HG03442 (cell line): ENCODE data around the gene TXNRD3.
"Not testable (repeated sequence)": the region's sequence is repeated elsewhere in the genome, so short reads cannot be mapped to it uniquely, and the experiment has no call there.

Source experiments
- ATAC-seq: cut with Tn5 transposase; IDR thresholded peaks from one replicate; pipeline ENCODE4 v1.9.1; 2021; ENCODE audit warnings: mild to moderate bottlenecking, moderate library complexity; ENCODE audit not compliant: unreplicated experiment

TXNRD3 gene

GRCh38 chr3:126604691-126605090, 50.2 kb downstream of the TXNRD3 start:
- no peak for ATAC-seq

- ATAC-seq = no peak
Observed at GRCh38 chr3:126599101-126599500, 55.8 kb downstream of the TXNRD3 start.

DNA sequence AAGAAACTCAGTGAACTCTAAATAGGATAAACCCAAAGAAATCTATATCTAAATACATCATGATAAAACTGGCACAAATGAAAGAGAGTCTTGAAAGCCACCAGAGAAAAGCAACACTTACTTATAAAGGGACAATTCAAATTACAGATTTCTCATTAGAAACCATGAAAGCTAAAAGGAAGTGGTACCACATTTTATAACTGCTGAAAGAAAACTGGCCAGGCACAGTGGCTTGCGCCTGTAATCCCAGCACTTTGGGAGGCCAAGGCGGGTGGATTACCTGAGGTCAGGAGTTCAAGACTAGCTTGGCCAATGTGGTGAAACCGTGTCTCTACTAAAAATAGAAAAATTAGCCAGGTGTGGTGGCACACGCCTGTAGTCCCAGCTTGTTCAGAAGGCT, 59.4 kb downstream of the TXNRD3 start:
- not testable (repeated sequence) for ATAC-seq

- not testable (repeated sequence) for ATAC-seq
Observed at GRCh38 chr3:126591515-126591914, 63.4 kb downstream of the TXNRD3 start.

DNA sequence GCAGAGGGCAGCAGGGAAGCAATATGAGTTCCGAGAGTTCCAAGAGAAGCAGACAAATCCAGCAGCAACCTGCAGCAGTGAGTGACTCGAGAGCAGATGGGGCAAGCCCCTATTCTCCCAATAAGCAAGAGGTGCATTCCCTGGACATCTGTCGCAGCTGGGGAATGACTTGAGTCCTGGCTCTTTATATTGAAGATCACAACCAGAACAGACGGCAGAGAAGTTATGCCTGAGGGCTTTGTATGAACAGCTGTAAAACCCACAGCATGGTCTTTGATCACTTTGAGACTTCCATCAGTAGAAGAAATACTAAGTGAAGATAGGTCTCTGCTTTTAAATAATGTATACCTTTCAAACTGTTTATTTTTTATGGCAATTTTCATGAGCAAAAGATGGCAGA, 72.6 kb downstream of the TXNRD3 start:
- ATAC-seq = no peak

DNA sequence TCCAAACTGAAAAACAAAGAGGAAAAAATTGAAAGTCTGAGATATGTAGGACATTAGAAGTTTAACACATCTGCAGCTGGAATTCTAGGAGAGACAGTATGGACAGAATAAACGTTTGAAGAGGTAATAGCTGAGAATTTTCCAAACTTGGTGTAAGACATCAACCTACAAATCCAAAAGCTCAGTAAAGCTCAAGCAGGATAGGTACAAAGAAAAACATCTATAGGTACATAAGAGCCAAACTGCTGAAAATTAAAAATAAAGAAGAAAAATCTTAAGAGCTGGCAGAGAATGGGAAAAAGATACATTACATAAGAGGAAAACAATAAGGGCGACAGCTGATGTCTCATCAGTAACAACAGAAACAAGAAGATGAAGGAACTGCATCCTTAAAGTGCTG, 73.4 kb downstream of the TXNRD3 start:
- ATAC-seq = no peak

DNA sequence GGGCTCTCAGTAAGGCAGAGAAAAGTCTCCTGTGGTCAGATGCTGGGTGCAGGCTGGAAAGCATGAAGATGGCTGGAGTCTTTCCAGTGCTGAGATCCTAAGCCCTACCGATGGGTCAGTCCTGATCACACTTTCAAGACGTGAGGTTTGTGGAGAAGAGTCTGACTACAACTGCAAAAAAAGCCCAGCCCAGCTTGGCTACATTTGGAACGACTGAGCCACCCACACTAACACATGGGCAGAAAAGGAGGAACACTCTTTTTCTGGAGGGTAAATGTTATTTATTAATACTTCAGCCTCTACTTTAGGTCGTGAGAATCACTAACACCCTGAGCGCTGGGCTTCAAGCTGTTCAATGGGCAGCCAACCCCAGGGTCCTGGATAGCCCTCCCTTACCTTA, 74.2 kb downstream of the TXNRD3 start:
- no peak for ATAC-seq

- ATAC-seq = no peak
Observed at GRCh38 chr3:126578702-126579101, 76.2 kb downstream of the TXNRD3 start.

DNA sequence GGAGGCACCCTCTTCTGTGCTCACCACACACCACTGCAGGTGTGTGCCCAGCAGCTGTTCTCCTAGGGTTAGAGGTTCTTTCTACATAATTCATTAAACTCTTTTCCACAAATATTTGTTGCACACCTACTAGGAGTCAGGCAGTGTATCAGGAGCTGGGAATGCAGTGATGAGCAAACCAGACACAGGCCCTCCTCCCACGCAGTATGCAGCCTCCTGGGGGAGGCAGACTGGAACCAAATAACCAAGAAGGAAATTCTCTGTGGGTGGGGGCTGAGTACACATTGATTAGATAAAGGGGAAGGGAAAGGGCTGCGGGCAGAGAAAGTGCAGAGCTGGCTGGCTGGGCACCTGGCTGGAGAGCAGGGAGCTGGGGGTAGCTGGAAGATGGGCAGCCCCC, 77.7 kb downstream of the TXNRD3 start:
- ATAC-seq = no peak

DNA sequence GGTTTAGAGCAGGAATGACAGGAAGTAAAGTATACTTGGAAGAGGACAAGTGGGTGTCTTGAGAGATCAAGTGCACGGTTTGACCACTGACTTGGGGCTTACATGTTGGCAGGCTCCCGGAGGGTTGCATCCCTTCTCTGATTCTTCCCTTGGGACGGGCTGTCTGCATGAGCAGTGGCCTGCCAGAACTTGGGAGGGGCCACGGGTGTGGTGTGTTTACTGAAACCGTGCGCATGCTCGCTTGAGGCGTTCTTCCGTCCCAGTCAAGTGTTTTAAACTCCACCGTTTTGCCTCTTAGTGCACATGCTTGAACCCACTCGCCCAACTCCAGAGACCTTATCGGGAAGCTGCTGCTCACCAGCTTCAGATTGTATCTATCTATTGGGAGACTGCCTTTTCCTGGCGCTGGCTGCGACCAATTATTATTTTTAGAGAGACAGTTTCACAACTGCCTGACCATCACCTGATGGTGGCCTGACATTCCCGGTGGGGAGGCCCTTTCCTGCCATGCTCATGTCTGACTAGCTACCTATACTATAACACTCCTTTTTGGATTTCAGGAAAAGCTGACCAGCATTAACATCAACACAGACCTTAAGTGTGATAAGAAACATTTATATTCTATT, 81.3 kb downstream of the TXNRD3 start:
- no peak for ATAC-seq

DNA sequence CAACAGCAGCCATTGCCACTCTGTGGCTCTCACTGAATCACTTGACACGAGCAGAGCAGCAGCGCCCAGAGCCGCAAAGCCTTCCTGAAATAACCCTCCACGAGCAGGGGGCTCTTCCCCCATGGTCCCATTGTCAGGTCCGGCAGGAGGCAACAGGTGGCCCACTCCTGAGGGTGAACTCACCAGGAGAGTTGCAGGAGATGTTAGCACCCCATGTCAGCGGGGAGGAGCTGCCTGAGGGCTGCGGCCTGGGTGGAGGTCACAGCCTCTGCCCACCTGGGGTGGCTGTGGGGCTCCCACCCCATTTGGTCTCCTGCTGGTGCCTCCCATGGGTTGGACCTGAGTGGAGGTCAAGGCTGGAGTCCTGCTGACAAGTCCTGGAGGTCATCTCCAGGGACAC, 83.8 kb downstream of the TXNRD3 start:
- no peak for ATAC-seq

GRCh38 chr3:126570103-126570541, 84.8 kb downstream of the TXNRD3 start:
- no peak for ATAC-seq

- no peak for ATAC-seq
Observed at GRCh38 chr3:126569390-126569975, 85.4 kb downstream of the TXNRD3 start.

DNA sequence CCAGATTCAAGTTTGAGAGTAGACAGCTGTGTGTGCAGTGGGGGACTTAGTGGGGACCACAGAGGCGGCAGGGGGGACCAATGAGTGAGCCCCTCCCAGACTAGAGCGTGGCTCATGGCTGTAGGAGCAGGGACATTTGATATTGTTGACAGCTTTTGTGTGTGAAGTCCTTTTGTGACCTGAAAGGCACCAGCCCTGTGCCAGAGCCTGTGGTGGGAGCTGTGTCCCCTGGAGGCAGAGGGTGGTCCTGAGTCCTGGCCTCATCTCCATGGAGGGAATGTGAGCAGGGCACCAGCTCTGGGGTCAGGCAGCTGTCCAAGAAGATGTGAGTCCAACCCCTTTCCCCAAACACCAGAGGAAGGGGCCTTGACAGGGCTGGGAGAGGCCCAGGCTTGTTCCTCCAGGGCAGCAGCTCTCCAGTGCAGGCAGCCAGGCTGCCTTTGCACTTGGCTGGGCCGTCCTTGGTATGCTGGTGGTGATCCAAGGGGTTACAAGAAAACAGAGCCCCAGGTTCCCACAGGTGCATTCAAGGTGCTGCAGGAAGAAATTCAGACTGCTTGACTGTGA, 86.1 kb downstream of the TXNRD3 start:
- no peak for ATAC-seq

GRCh38 chr3:126567696-126568438, 87.1 kb downstream of the TXNRD3 start:
- no peak for ATAC-seq

GRCh38 chr3:126562737-126563276, 92.1 kb downstream of the TXNRD3 start:
- no peak for ATAC-seq

- ATAC-seq = no peak
Observed at GRCh38 chr3:126558336-126559071, 96.4 kb downstream of the TXNRD3 start, which contains the start of gene C3orf22. C3orf22 (minus strand) TSS chr3:126558932; CDS start chr3:126553390, 5,542 bp downstream.

DNA sequence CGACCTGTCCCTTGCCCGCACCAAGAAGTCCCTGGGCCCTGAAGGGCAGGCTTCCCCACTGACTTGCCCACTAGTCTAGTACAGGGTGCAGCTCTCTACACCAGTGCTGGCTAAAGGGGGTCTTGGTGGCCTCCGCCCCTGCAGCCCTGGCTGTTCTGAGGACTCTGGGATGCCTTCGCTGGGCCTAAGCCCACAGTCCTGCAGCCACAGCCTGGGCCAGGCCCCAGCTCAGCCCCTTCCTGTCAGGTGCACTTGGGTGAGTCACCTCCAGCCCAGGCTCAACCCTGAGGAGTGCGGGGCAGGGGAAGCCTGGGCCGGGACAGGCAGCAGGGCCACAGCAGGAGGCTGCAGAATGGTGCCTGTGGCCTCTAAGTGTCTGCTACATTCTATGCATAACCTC, 97.2 kb downstream of the TXNRD3 start:
- no peak for ATAC-seq

GRCh38 chr3:126557415-126557745, 97.5 kb downstream of the TXNRD3 start:
- ATAC-seq = no peak
